ENCODE data around the gene TPSAB1.

The TPSAB1 gene

GRCh38 chr16:1258225-1258600, 17.7 kb downstream of the TPSAB1 start:
- Histone ChIP-seq H3K4me3 (ENCODE audit: low read depth in 1 of 2, low read length in 2 of 2) (no peak overlapping the region), H3K9me3 (ENCODE audit: insufficient read depth, low read length, severe bottlenecking) (no peaks in the 10 kb centered on the region), H2AFZ (ENCODE audit: low read depth, low read length) (no peak overlapping the region), H3K27ac (ENCODE audit: low read length) (no peak overlapping the region), H3K36me3 (ENCODE audit: insufficient read depth, low read length) (no peaks in the 10 kb centered on the region), H3K4me1 (ENCODE audit: insufficient read depth, low read length) (no peaks in the 10 kb centered on the region), H3K9ac (ENCODE audit: low read depth, low read length) (no peak overlapping the region), H3K27me3 (ENCODE audit: insufficient read depth, low read length, poor library complexity) (no peaks in the 10 kb centered on the region), H3K4me2 (ENCODE audit: insufficient read depth, low read length) (no peak overlapping the region), H4K20me1 (ENCODE audit: insufficient read depth, low read length) (no peaks in the 10 kb centered on the region), H3K79me2 (ENCODE audit: insufficient read depth, low read length) (no peaks in the 10 kb centered on the region)
- TF ChIP-seq CTCF (IDR thresholded peaks at IDR 0.05; ENCODE audit: borderline replicate concordance, extremely low read depth, low read length, poor library complexity, severe bottlenecking) (no peak), EZH2 (IDR thresholded peaks at IDR 0.05; ENCODE audit: borderline replicate concordance, low read depth, low read length, severe bottlenecking) (no peak)
- no peak for DNase-seq
- no peak for ATAC-seq (ENCODE audit: insufficient read depth, low read depth)

GRCh38 chr16:1258906-1259759, 18.6 kb downstream of the TPSAB1 start:
- H2AFZ ChIP-seq (ENCODE audit: low read depth, low read length), result no peak overlapping the region
- no peaks in the 10 kb centered on the region; the same call in 1 of the 2 replicates for H4K20me1 ChIP-seq (ENCODE audit: insufficient read depth, low read length)
- H3K4me1 ChIP-seq (ENCODE audit: insufficient read depth, low read length), result no peaks in the 10 kb centered on the region
- H3K9ac ChIP-seq (ENCODE audit: low read depth, low read length), result no peak overlapping the region
- no peak overlapping the region for H3K27ac ChIP-seq (ENCODE audit: low read length)
- no peak overlapping the region for H3K4me2 ChIP-seq (ENCODE audit: insufficient read depth, low read length)
- no peaks in the 10 kb centered on the region for H3K79me2 ChIP-seq (ENCODE audit: insufficient read depth, low read length)
- no peaks in the 10 kb centered on the region for H3K36me3 ChIP-seq (ENCODE audit: insufficient read depth, low read length)
- TF ChIP-seq CTCF (IDR thresholded peaks at IDR 0.05; ENCODE audit: borderline replicate concordance, extremely low read depth, low read length, poor library complexity, severe bottlenecking) (no peak), EZH2 (IDR thresholded peaks at IDR 0.05; ENCODE audit: borderline replicate concordance, low read depth, low read length, severe bottlenecking) (no peak)
- no peak overlapping the region for H3K4me3 ChIP-seq (ENCODE audit: low read depth in 1 of 2, low read length in 2 of 2)
- no peak for DNase-seq
- no peak for ATAC-seq (ENCODE audit: insufficient read depth, low read depth)
- no peaks in the 10 kb centered on the region for H3K27me3 ChIP-seq (ENCODE audit: insufficient read depth, low read length, poor library complexity)
- no peaks in the 10 kb centered on the region for H3K9me3 ChIP-seq (ENCODE audit: insufficient read depth, low read length, severe bottlenecking)

- Histone ChIP-seq H2AFZ (ENCODE audit: low read depth, low read length) (no peak overlapping the region), H3K27ac (ENCODE audit: low read length) (no peak overlapping the region), H3K9ac (ENCODE audit: low read depth, low read length) (no peak overlapping the region), H3K79me2 (ENCODE audit: insufficient read depth, low read length) (no peaks in the 10 kb centered on the region), H3K27me3 (ENCODE audit: insufficient read depth, low read length, poor library complexity) (no peaks in the 10 kb centered on the region), H3K36me3 (ENCODE audit: insufficient read depth, low read length) (no peaks in the 10 kb centered on the region), H3K4me2 (ENCODE audit: insufficient read depth, low read length) (no peak overlapping the region), H3K4me1 (ENCODE audit: insufficient read depth, low read length) (no peaks in the 10 kb centered on the region), H3K4me3 (ENCODE audit: low read depth in 1 of 2, low read length in 2 of 2) (no peak overlapping the region), H4K20me1 (ENCODE audit: insufficient read depth, low read length) (no peaks in the 10 kb centered on the region; the same call in 1 of the 2 replicates), H3K9me3 (ENCODE audit: insufficient read depth, low read length, severe bottlenecking) (no peaks in the 10 kb centered on the region)
- no peak for TF ChIP-seq CTCF (IDR thresholded peaks at IDR 0.05; ENCODE audit: borderline replicate concordance, extremely low read depth, low read length, poor library complexity, severe bottlenecking)
- DNase-seq (no peak), ATAC-seq (ENCODE audit: insufficient read depth, low read depth) (no peak)
These were observed 19.2 kb downstream of the TPSAB1 start for GRCh38 chr16:1259760-1260068.
